HG02973 (cell line): ENCODE measurements around the gene SEC14L1.

Source experiments
- ATAC-seq: cut with Tn5 transposase; IDR thresholded peaks from one replicate; pipeline ENCODE4 v1.9.1; 2021; ENCODE audit warnings: moderate library complexity; ENCODE audit not compliant: unreplicated experiment

The SEC14L1 gene

GRCh38 chr17:77211681-77212080 lies 70.9 kb downstream of the SEC14L1 start:
- ATAC-seq = no peak

DNA sequence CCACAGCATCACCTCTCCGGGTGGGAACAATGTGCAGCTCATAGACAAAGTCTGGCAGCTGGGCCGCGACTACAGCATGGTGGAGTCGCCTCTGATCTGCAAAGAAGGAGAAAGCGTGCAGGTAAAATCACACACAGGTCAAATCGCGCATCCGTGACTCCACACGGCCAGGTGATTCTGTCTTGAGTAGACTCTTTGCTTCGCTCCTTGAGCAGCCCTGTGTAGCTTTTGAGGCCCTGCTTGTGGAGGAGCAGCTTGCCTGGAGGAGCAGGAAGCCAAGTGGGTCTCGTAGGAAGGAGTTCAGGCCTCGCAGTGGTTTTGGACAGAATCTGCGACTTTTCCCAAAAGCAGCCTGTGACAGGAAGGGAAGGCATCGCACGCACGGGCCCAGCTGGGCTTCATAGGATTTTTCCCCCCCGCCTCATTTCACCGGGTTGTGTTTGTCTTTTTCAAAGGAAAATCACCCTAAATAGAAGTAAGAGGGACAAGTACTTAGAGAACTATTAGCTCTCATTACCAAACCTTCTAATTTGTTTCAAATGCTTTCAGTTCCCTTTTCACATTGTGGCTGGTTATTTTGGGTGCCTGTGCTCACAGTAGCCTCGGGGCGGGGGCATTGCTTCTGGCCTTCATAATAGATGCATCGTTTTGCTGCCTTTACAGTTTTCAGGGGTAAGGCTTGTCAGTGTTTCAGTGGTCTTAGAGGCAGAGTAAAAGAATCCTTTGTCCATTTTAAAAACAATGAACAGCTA lies 71.5 kb downstream of the SEC14L1 start:
- ATAC-seq = peak; percentile 74

DNA sequence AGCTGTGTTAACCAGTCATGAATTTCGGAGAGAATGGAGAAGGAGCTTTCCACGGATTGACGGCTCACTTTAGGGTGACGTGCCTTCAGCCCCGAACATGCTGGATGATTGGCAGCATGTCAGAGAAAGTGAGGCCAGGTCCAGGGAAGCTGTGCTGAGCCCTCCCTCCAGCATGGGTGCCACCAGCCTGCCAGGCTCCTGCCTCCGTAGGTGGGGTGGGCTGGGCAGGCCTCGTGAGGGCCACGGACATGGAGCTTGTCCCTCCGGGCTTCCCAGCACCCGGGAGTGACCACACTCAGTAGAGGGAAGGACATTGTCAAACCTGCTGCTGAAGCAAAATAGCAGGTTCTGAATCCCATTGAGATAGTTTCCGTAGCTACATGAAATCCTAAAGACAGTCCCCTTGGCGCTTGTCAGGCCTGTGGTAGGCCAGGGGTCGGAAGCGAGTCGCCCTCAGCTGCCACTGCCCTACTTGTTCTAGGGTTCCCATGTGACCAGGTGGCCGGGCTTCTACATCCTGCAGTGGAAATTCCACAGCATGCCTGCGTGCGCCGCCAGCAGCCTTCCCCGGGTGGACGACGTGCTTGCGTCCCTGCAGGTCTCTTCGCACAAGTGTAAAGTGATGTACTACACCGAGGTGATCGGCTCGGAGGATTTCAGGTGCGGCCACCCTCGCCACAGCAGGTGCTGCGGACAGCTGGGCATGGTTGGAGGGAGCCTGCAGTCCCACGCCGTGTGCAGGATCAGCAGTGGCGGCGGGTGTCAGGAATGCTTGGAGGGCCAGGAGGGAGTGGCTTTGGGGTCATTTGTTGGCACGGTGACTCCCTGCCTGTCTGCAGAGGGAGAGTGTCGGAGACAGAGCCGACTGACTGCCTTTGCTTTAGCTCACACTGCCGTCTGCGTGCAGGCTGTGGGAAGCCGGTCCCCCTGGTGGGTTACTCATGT lies 72.3 kb downstream of the SEC14L1 start:
- ATAC-seq = no peak

DNA sequence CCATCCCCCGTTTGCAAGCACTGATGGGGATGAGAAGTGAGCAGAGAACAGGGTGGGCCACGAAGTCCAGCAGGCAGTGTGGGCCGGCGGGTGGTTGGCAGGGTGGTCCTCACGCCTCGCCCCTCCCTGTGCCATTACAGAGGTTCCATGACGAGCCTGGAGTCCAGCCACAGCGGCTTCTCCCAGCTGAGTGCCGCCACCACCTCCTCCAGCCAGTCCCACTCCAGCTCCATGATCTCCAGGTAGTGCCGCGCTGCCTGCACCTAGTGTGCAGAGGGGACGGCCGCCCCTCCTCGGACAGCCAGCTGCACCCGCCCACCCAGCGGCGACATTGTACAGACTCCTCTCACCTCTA lies 73.0 kb downstream of the SEC14L1 start:
- ATAC-seq = no peak

DNA sequence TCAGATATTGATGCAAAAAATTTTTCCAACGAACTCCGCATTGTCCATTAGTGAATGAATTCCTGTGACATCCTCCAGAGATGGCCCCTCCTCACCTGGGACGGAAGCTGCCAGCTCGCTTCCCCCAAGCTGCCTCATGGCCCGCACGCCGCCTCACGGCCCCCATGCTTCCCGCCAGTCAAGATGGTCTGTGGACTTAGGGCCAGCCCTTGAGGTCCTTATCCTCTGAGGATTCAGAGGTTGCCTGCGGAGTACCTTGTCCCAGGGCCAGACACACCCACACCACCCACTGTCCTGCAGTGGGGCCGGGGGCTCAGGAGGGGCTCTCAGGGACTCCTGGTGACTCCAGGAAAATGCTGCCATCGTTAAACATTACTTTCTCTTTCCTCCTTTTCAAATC lies 73.6 kb downstream of the SEC14L1 start:
- no peak for ATAC-seq

DNA sequence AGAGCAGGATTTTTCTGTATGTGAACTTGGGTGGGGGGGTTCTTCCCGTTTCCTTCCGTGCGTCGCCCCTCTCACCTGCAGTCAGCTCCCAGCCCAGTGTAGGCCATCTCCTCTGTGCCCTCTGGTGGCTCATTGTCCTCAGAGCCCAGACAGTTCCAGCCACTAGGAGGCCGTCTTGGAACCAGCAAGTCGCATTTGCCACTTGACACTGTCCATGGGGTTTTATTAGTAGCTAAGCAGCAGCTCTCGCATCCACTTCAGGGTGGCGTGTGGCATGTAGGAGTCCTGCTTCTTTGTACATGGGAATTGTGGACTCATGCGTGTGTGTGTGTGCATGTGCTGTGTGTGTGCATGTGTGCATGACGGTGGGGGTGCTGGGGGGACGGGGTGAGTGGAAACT lies 74.0 kb downstream of the SEC14L1 start:
- no peak for ATAC-seq

GRCh38 chr17:77215281-77215680 lies 74.5 kb downstream of the SEC14L1 start:
- ATAC-seq = no peak

DNA sequence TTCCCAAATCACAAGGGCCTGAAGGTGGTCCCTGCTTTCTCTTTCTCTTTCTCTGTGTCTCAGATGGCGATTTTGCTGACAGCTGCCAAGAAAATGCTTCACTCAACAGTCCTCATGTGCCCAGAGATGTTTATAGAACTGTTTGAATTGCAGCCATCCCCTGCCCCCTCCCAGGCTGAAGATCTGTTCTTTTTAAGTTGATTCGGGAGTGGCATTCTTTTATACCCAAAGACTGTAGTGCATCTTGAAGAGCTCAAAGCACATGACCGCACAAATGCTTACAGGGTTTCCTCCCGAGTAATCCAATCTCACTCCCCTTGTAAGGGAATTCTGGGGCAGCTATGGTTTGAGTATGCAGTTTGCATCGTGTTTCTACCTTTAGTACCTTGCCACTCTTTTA lies 75.7 kb downstream of the SEC14L1 start:
- ATAC-seq = no peak

GRCh38 chr17:77217123-77217522 lies 76.4 kb downstream of the SEC14L1 start:
- ATAC-seq = no peak

- no peak for ATAC-seq
Observed at GRCh38 chr17:77217566-77217965, 76.8 kb downstream of the SEC14L1 start.

DNA sequence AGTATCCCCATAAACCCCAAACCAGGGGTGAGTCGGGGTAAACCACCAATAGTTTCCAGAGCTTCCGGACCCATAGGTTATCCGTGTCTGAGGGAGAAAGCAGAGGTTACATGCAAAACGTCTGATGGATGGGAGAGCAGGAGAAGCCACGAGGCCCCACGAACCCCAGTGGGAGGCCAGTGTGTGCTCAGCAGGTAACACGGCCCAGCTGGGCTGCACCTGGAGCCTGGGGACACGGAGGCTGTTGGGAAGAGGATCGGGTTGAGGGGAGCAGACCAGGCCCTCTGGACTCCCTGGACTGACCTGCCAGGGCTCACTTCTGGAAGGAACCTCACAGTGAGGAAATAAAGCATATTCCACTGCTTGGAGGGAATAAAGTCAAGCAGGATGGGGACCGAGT lies 78.1 kb downstream of the SEC14L1 start:
- no peak for ATAC-seq

GRCh38 chr17:77222356-77222755 lies 81.6 kb downstream of the SEC14L1 start:
- no peak for ATAC-seq

GRCh38 chr17:77223642-77224420 lies 83.1 kb downstream of the SEC14L1 start:
- ATAC-seq = no peak

DNA sequence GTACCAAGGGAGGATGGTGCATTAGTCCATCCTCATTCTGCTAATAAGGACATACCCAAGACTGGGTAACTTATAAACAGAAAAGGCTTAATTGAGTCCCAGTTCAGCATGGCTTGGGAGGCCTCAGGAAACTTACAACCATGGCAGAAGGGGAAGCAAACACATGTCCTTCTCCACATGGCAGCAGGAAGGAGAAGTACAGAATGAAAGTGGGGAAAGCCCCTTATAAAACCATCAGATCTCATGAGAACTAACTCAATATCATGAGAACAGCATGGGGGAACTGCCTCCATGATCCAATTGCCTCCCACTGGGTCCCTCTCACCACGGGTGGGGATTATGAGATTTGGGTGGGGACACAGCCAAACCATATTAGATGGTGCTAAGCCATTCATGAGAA lies 84.5 kb downstream of the SEC14L1 start:
- no peak for ATAC-seq

DNA sequence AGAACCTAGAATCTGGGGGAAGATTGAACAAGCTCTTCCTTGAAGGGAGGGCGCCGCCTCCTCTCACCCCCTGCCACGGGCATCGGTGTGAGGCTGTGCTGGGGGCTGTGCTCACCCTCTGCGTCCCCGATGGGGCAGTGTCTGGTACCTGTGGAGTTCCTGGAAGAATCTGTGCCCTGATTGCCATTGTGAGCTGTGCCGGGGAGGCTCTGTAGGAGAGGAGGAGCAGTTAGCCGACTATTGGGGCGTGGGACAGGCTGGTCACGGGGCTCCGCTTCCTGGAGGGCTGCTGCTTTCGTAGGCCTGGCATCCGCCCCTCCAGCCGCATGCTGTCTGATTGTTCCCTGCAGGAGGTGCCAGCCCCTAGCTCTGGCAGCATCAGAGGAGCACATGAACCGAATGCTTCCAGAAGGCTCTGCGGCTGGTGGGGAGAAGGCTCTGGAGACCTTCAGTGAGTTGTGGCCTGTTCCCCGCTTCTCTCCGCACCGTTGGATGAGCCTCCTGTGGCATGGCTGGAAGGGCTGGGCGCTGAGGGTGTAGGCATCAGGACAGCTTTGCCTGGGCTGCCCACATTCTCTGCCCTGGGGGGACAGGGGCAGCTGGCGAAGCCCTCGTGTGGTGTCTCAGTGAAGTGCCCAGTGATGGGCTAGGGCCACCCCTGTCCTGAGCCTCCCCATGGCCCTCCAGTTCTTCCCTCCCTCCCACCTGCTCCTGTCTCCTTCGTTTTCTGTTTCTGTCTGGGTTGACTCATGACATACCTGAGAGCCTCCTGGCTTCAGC lies 86.9 kb downstream of the SEC14L1 start:
- no peak for ATAC-seq

DNA sequence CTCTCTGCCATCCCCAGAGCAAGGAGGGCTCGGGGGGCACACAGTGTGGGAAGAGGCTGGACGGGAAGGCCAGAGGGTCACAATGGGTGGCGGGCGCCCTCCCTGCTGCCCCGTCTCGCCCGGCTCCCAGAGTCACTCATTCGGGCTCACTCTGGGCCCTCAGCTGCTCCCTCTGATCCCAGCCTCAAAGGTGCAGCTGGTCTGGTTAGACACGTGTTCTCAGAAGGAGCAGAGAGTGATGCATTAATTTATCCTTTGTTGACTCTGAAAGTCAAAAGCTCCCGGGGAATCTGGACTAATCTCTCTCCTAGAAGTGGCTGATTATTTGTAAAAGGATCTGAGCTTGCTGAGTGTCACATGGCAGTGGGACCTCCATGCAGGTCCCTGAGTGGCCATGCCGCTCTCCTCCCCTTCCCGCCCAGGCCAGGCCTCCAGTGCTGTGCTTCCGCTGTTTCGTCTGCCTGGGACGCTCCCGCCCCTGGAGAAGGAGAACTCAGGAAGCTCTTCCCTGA lies 87.5 kb downstream of the SEC14L1 start:
- ATAC-seq = no peak

DNA sequence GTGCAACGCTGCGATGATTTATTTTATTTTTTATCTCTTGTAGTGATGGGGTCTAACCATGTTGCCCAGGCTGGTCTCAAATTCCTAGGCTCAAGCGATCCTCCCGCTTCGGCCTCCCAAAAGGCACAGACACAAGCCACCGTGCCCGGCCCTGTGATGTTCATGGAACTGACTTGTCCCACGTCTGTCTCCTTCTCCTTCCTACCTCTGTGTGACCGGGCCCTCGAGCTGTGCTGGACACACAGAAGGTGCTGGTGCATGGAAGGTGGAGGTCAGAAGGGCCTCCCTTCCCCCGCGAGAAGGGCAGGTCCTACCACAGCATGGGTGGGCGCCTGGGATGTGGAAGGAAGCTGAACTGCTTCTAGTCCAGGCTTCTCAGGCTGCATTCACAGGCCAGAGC lies 88.0 kb downstream of the SEC14L1 start:
- ATAC-seq = no peak

- no peak for ATAC-seq
Observed at GRCh38 chr17:77229786-77230435, 89.1 kb downstream of the SEC14L1 start.

DNA sequence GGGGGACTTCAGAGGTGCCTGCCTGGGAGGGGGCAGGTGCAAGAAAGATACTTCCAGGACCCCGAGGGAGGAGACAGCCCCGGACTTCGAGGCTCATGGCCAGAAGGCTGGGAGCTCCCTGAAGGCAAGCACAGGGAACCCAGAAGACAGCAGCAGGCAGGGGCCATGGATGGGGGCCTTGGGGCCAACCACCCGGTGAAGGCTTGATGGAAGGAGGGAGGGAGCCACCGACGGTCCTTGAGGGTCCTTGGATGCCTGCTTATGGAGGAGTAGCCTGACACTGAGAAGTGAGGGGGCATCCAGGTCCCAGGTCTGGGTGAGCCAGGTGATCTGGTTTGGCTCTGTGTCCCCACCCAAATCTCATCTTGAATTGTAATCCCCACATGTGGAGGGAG lies 89.7 kb downstream of the SEC14L1 start:
- no peak for ATAC-seq
